Measurements from ENCODE around the gene MRC1.

Gene MRC1

GRCh38 chr10:17877121-17877520, 68.0 kb downstream of the MRC1 start:
- Histone ChIP-seq H2AFZ (ENCODE audit: low read depth) (no peak overlapping the region), H3K4me3 (IDR thresholded peaks at IDR 0.05; ENCODE audit: insufficient read depth, low read depth, low read length) (no peak overlapping the region), H4K20me1 (ENCODE audit: insufficient read depth) (no peaks in the 10 kb centered on the region), H3K27ac (no peak overlapping the region), H3K9ac (no peak overlapping the region), H3K4me1 (ENCODE audit: low read depth, poor library complexity, severe bottlenecking) (no peaks in the 10 kb centered on the region), H3K27me3 (ENCODE audit: insufficient read depth, low read depth) (no peaks in the 10 kb centered on the region), H3K79me2 (ENCODE audit: insufficient read depth, low read depth) (no peaks in the 10 kb centered on the region), H3K4me2 (no peak overlapping the region), H3K36me3 (ENCODE audit: insufficient read depth) (no peaks in the 10 kb centered on the region)
- TF ChIP-seq CTCF (conservative IDR thresholded peaks at IDR 0.05; ENCODE audit: low read depth, low read length): no peak

GRCh38 chr10:17878896-17879295, 69.7 kb downstream of the MRC1 start:
- Histone ChIP-seq H3K4me2 (no peak overlapping the region), H3K36me3 (ENCODE audit: insufficient read depth) (no peaks in the 10 kb centered on the region), H3K79me2 (ENCODE audit: insufficient read depth, low read depth) (no peaks in the 10 kb centered on the region), H3K4me3 (IDR thresholded peaks at IDR 0.05; ENCODE audit: insufficient read depth, low read depth, low read length) (no peak overlapping the region), H3K4me1 (ENCODE audit: low read depth, poor library complexity, severe bottlenecking) (no peaks in the 10 kb centered on the region), H2AFZ (ENCODE audit: low read depth) (no peak overlapping the region), H3K9ac (no peak overlapping the region), H3K27ac (no peak overlapping the region), H3K27me3 (ENCODE audit: insufficient read depth, low read depth) (no peaks in the 10 kb centered on the region), H4K20me1 (ENCODE audit: insufficient read depth) (no peaks in the 10 kb centered on the region)
- TF ChIP-seq CTCF (conservative IDR thresholded peaks at IDR 0.05; ENCODE audit: low read depth, low read length): no peak

- no peaks in the 10 kb centered on the region for H3K27me3 ChIP-seq (ENCODE audit: insufficient read depth, low read depth)
- no peak overlapping the region for H2AFZ ChIP-seq (ENCODE audit: low read depth)
- no peak overlapping the region for H3K4me3 ChIP-seq (IDR thresholded peaks at IDR 0.05; ENCODE audit: insufficient read depth, low read depth, low read length)
- no peaks in the 10 kb centered on the region for H3K4me1 ChIP-seq (ENCODE audit: low read depth, poor library complexity, severe bottlenecking)
- no peak overlapping the region for H3K27ac ChIP-seq
- H3K4me2 ChIP-seq: no peak overlapping the region
- H3K79me2 ChIP-seq (ENCODE audit: insufficient read depth, low read depth): no peaks in the 10 kb centered on the region
- no peaks in the 10 kb centered on the region for H4K20me1 ChIP-seq (ENCODE audit: insufficient read depth)
- TF ChIP-seq CTCF (conservative IDR thresholded peaks at IDR 0.05; ENCODE audit: low read depth, low read length): no peak
- H3K9ac ChIP-seq: no peak overlapping the region
- H3K36me3 ChIP-seq (ENCODE audit: insufficient read depth): no peaks in the 10 kb centered on the region
Observed at GRCh38 chr10:17880601-17881000, 71.5 kb downstream of the MRC1 start.

GRCh38 chr10:17882557-17882956, 73.4 kb downstream of the MRC1 start:
- Histone ChIP-seq H3K4me1 (ENCODE audit: low read depth, poor library complexity, severe bottlenecking) (no peaks in the 10 kb centered on the region), H2AFZ (ENCODE audit: low read depth) (no peak overlapping the region), H4K20me1 (ENCODE audit: insufficient read depth) (no peaks in the 10 kb centered on the region), H3K4me2 (no peak overlapping the region), H3K9ac (no peak overlapping the region), H3K36me3 (ENCODE audit: insufficient read depth) (no peaks in the 10 kb centered on the region), H3K4me3 (IDR thresholded peaks at IDR 0.05; ENCODE audit: insufficient read depth, low read depth, low read length) (no peak overlapping the region), H3K79me2 (ENCODE audit: insufficient read depth, low read depth) (no peaks in the 10 kb centered on the region), H3K27me3 (ENCODE audit: insufficient read depth, low read depth) (no peaks in the 10 kb centered on the region), H3K27ac (no peak overlapping the region)
- TF ChIP-seq CTCF (conservative IDR thresholded peaks at IDR 0.05; ENCODE audit: low read depth, low read length): no peak

GRCh38 chr10:17883621-17884020, 74.5 kb downstream of the MRC1 start:
- no peak for TF ChIP-seq CTCF (conservative IDR thresholded peaks at IDR 0.05; ENCODE audit: low read depth, low read length)
- Histone ChIP-seq H3K9ac (no peak overlapping the region), H2AFZ (ENCODE audit: low read depth) (no peak overlapping the region), H3K4me2 (no peak overlapping the region), H4K20me1 (ENCODE audit: insufficient read depth) (no peaks in the 10 kb centered on the region), H3K27me3 (ENCODE audit: insufficient read depth, low read depth) (no peaks in the 10 kb centered on the region), H3K36me3 (ENCODE audit: insufficient read depth) (no peaks in the 10 kb centered on the region), H3K79me2 (ENCODE audit: insufficient read depth, low read depth) (no peaks in the 10 kb centered on the region), H3K27ac (no peak overlapping the region), H3K4me3 (IDR thresholded peaks at IDR 0.05; ENCODE audit: insufficient read depth, low read depth, low read length) (no peak overlapping the region), H3K4me1 (ENCODE audit: low read depth, poor library complexity, severe bottlenecking) (no peaks in the 10 kb centered on the region)
